ENCODE results near the gene RIPOR2.

The RIPOR2 gene

DNA sequence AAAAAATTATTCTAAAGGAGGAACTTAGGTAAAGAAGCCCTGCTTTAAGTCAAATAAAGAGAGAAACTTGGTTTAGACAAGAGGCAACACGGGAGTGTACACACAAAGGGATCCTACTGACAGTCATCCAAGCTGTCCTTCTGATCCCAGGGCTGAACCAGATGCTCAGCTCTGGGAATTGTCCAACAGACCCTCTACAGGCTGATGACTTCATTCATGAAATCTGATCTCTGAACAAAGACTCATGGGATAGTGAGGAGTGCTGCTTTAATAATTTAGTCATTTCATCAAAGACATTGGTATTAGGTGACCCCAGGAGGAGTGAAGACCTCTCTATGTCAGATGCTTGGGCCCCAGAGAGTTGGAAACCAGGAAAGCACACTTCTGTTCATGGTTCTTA, 71.4 kb downstream of the RIPOR2 start:
- no peaks in the 10 kb centered on the region for H3K27me3 ChIP-seq (ENCODE audit: control insufficient read depth, insufficient read depth, low read length, poor library complexity, severe bottlenecking)

DNA sequence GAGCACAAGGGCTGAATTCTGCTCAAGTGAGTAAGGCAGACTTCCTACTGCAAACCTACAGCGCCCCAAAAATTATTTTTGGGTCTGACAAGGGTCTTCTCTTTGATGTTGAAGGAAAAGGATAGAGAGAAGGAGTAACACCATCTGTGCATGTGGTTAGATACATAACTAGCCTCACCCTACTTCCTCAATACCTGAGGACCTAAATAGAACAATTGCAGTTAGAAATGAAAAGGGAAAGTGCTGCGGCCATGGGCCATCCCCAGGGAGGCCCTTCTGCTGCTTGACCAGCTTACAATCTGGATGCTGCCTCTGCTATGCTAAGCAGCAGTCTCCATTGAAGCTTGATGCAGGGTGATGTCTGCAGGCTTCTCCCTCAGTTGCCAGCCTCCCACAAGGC, 73.8 kb downstream of the RIPOR2 start:
- Histone ChIP-seq H3K4me3 (ENCODE audit: insufficient read depth, low read depth, low read length) (no peak overlapping the region), H3K9me3 (ENCODE audit: control insufficient read depth, low read length) (no peaks in the 10 kb centered on the region), H3K27me3 (ENCODE audit: control insufficient read depth, insufficient read depth, low read length, poor library complexity, severe bottlenecking) (no peaks in the 10 kb centered on the region), H3K4me1 (ENCODE audit: control insufficient read depth, insufficient read depth, low read length) (no peaks in the 10 kb centered on the region), H3K36me3 (ENCODE audit: control insufficient read depth, insufficient read depth, low read length) (no peaks in the 10 kb centered on the region), H3K27ac (ENCODE audit: insufficient read depth, low read depth, low read length, poor library complexity, severe bottlenecking) (no peak overlapping the region)
- WGBS, 2 experiments, result 88 to 92% methylated on average over 2 of the region's 2 CpGs

More for the DNA sequence above, 71.4 kb downstream of the RIPOR2 start:
- H3K4me1 ChIP-seq (ENCODE audit: control insufficient read depth, insufficient read depth, low read length), result no peaks in the 10 kb centered on the region
- no peak overlapping the region for H3K27ac ChIP-seq (ENCODE audit: insufficient read depth, low read depth, low read length, poor library complexity, severe bottlenecking)
- H3K9me3 ChIP-seq (ENCODE audit: control insufficient read depth, low read length), result no peaks in the 10 kb centered on the region
- H3K36me3 ChIP-seq (ENCODE audit: control insufficient read depth, insufficient read depth, low read length), result no peaks in the 10 kb centered on the region
- WGBS, 2 experiments, result 84 to 96% methylated on average over 1 of the region's 1 CpG
- no peak overlapping the region for H3K4me3 ChIP-seq (ENCODE audit: insufficient read depth, low read depth, low read length)

- no peak overlapping the region for H3K27ac ChIP-seq (ENCODE audit: insufficient read depth, low read depth, low read length, poor library complexity, severe bottlenecking)
- H3K4me3 ChIP-seq (ENCODE audit: insufficient read depth, low read depth, low read length), result no peak overlapping the region
- H3K36me3 ChIP-seq (ENCODE audit: control insufficient read depth, insufficient read depth, low read length), result no peaks in the 10 kb centered on the region
- no peaks in the 10 kb centered on the region for H3K27me3 ChIP-seq (ENCODE audit: control insufficient read depth, insufficient read depth, low read length, poor library complexity, severe bottlenecking)
- WGBS, 2 experiments, result 86 to 87% methylated on average over 6 of the region's 6 CpGs
- no peaks in the 10 kb centered on the region for H3K4me1 ChIP-seq (ENCODE audit: control insufficient read depth, insufficient read depth, low read length)
- H3K9me3 ChIP-seq (ENCODE audit: control insufficient read depth, low read length), result no peaks in the 10 kb centered on the region
Observed at GRCh38 chr6:24859608-24860200, 76.1 kb downstream of the RIPOR2 start.

GRCh38 chr6:24859132-24859531, 76.6 kb downstream of the RIPOR2 start:
- Histone ChIP-seq H3K36me3 (ENCODE audit: control insufficient read depth, insufficient read depth, low read length) (no peaks in the 10 kb centered on the region), H3K4me3 (ENCODE audit: insufficient read depth, low read depth, low read length) (no peak overlapping the region), H3K27ac (ENCODE audit: insufficient read depth, low read depth, low read length, poor library complexity, severe bottlenecking) (no peak overlapping the region), H3K4me1 (ENCODE audit: control insufficient read depth, insufficient read depth, low read length) (no peaks in the 10 kb centered on the region), H3K9me3 (ENCODE audit: control insufficient read depth, low read length) (no peaks in the 10 kb centered on the region), H3K27me3 (ENCODE audit: control insufficient read depth, insufficient read depth, low read length, poor library complexity, severe bottlenecking) (no peaks in the 10 kb centered on the region)
- 92 to 95% methylated on average over 5 of the region's 5 CpGs for WGBS, 2 experiments

- H3K27me3 ChIP-seq (ENCODE audit: control insufficient read depth, insufficient read depth, low read length, poor library complexity, severe bottlenecking), result no peaks in the 10 kb centered on the region
- no peaks in the 10 kb centered on the region for H3K36me3 ChIP-seq (ENCODE audit: control insufficient read depth, insufficient read depth, low read length)
- H3K4me3 ChIP-seq (ENCODE audit: insufficient read depth, low read depth, low read length), result no peak overlapping the region
Observed at GRCh38 chr6:24858177-24858653, 77.5 kb downstream of the RIPOR2 start.

DNA sequence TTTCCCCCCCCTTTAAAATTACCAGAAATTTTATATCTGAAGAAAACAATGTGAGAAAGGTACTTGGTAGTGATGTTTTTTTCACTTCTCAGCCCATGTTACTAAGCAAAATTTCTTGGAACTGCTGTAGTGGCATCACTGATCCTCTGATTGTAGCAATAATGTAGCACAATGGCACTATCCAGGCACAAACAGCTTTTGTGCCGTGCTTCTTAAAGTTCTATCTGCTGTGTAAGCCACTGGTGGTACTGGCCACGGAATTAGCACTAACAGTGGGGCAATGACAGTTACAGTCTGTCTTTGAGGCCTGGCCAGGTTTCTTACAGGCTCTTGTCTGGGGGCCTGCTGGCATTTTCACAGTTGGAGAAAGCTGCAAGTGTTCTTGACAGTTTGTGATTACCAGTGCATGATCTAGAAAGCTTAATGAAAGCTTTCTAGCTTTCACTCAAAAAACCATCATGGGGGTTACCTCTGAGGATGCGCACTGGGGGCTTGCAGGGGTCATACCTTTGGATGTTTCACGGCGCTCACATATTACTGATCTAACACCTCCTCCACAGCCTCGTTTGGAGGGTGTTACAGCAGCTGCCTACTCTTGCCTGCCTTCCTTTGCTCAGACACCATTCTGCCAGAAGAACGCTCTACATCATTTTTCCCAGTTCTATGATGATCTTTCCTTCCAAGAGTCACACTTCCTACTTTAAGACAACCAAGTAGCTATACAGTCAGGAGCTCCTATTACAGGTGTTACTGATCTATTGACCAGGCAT, 78.7 kb downstream of the RIPOR2 start:
- Histone ChIP-seq H3K4me1 (ENCODE audit: control insufficient read depth, insufficient read depth, low read length) (no peaks in the 10 kb centered on the region), H3K4me3 (ENCODE audit: insufficient read depth, low read depth, low read length) (no peak overlapping the region), H3K9me3 (ENCODE audit: control insufficient read depth, low read length) (no peaks in the 10 kb centered on the region), H3K36me3 (ENCODE audit: control insufficient read depth, insufficient read depth, low read length) (no peaks in the 10 kb centered on the region), H3K27ac (ENCODE audit: insufficient read depth, low read depth, low read length, poor library complexity, severe bottlenecking) (no peak overlapping the region), H3K27me3 (ENCODE audit: control insufficient read depth, insufficient read depth, low read length, poor library complexity, severe bottlenecking) (no peaks in the 10 kb centered on the region)
- 91 to 95% methylated on average over 7 of the region's 7 CpGs for WGBS, 2 experiments

More at GRCh38 chr6:24858177-24858653, 77.5 kb downstream of the RIPOR2 start:
- WGBS, 2 experiments, result 96 to 97% methylated on average over 1 of the region's 1 CpG
- Histone ChIP-seq H3K4me1 (ENCODE audit: control insufficient read depth, insufficient read depth, low read length) (no peaks in the 10 kb centered on the region), H3K9me3 (ENCODE audit: control insufficient read depth, low read length) (no peaks in the 10 kb centered on the region), H3K27ac (ENCODE audit: insufficient read depth, low read depth, low read length, poor library complexity, severe bottlenecking) (no peak overlapping the region)

GRCh38 chr6:24856246-24856599, 79.5 kb downstream of the RIPOR2 start:
- Histone ChIP-seq H3K4me3 (ENCODE audit: insufficient read depth, low read depth, low read length) (no peak overlapping the region), H3K27ac (ENCODE audit: insufficient read depth, low read depth, low read length, poor library complexity, severe bottlenecking) (no peak overlapping the region), H3K4me1 (ENCODE audit: control insufficient read depth, insufficient read depth, low read length) (no peaks in the 10 kb centered on the region), H3K36me3 (ENCODE audit: control insufficient read depth, insufficient read depth, low read length) (no peaks in the 10 kb centered on the region), H3K9me3 (ENCODE audit: control insufficient read depth, low read length) (no peaks in the 10 kb centered on the region), H3K27me3 (ENCODE audit: control insufficient read depth, insufficient read depth, low read length, poor library complexity, severe bottlenecking) (no peaks in the 10 kb centered on the region)
- WGBS, 2 experiments, result 79 to 80% methylated on average over 5 of the region's 5 CpGs

GRCh38 chr6:24855395-24856245, 80.1 kb downstream of the RIPOR2 start:
- H3K27ac ChIP-seq (ENCODE audit: insufficient read depth, low read depth, low read length, poor library complexity, severe bottlenecking), result no peak overlapping the region
- no peak overlapping the region for H3K4me3 ChIP-seq (ENCODE audit: insufficient read depth, low read depth, low read length)
- no peaks in the 10 kb centered on the region for H3K36me3 ChIP-seq (ENCODE audit: control insufficient read depth, insufficient read depth, low read length)
- no peaks in the 10 kb centered on the region for H3K4me1 ChIP-seq (ENCODE audit: control insufficient read depth, insufficient read depth, low read length)
- H3K9me3 ChIP-seq (ENCODE audit: control insufficient read depth, low read length), result no peaks in the 10 kb centered on the region
- WGBS, 2 experiments, result 50 to 55% methylated on average over 17 to 19 of the region's 19 CpGs
- H3K27me3 ChIP-seq (ENCODE audit: control insufficient read depth, insufficient read depth, low read length, poor library complexity, severe bottlenecking), result no peaks in the 10 kb centered on the region

DNA sequence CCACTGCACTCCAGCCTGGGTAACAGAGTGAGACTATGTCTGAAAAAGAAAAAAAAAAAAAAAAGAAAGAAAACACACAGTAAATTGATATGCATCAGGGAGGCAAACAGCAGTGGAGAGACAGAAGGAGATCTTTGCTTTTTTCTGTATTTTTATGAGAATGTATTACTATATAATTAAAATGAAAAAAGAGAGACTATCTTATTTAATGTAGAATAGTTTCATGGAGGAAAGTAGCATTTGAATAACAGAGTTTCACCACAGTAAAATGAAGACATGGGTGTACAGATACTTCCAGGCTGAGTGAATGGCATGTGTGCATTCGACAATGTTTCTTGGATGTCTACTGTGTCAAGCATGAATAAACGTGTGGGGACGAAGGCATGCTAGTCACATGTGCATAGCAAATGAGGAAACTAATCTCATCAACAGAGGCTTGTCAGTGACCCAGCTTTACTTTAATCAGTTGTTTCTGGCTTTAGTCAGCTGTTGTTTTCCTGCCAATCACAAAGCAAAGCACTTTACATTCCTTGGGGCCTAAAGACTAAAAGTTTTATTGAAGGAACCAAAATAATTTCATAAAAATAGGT, 81.6 kb downstream of the RIPOR2 start:
- no peaks in the 10 kb centered on the region for H3K4me1 ChIP-seq (ENCODE audit: control insufficient read depth, insufficient read depth, low read length)
- no peaks in the 10 kb centered on the region for H3K27me3 ChIP-seq (ENCODE audit: control insufficient read depth, insufficient read depth, low read length, poor library complexity, severe bottlenecking)
- H3K36me3 ChIP-seq (ENCODE audit: control insufficient read depth, insufficient read depth, low read length), result no peaks in the 10 kb centered on the region
- no peak overlapping the region for H3K27ac ChIP-seq (ENCODE audit: insufficient read depth, low read depth, low read length, poor library complexity, severe bottlenecking)
- 93% methylated on average over 3 of the region's 3 CpGs for WGBS, 2 experiments
- H3K4me3 ChIP-seq (ENCODE audit: insufficient read depth, low read depth, low read length), result no peak overlapping the region
- no peaks in the 10 kb centered on the region for H3K9me3 ChIP-seq (ENCODE audit: control insufficient read depth, low read length)

DNA sequence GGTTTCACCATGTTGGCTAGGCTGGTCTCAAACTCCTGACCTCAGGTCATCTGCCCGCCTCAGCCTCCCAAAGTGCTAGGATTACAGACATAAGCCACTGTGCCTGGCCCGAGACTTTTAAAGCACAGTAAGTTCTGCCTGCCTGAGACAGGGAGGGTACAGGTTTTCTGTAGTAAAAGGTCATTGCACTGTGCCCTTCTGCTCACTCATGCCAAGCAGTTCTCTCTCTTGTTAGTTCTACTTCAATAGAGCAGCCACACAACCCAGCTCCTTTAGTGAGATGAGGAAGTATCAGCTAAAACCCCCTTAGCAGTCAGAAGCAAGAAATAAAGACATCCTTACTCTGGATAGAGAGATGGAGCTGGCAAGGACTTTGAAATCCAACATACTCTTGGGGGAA, 84.7 kb downstream of the RIPOR2 start:
- 91 to 95% methylated on average over 2 of the region's 2 CpGs for WGBS, 2 experiments
- Histone ChIP-seq H3K27ac (ENCODE audit: insufficient read depth, low read depth, low read length, poor library complexity, severe bottlenecking) (no peak overlapping the region), H3K27me3 (ENCODE audit: control insufficient read depth, insufficient read depth, low read length, poor library complexity, severe bottlenecking) (no peaks in the 10 kb centered on the region), H3K4me3 (ENCODE audit: insufficient read depth, low read depth, low read length) (no peak overlapping the region), H3K36me3 (ENCODE audit: control insufficient read depth, insufficient read depth, low read length) (no peaks in the 10 kb centered on the region), H3K9me3 (ENCODE audit: control insufficient read depth, low read length) (no peaks in the 10 kb centered on the region), H3K4me1 (ENCODE audit: control insufficient read depth, insufficient read depth, low read length) (no peaks in the 10 kb centered on the region)

Data from ectodermal cell (in vitro differentiated cells).